Spleen (tissue), 11 donors: Measurements from ENCODE around the gene NPM3. TPM values are rescaled to one million over a fixed set of nuclear protein-coding genes. Genes with fewer than 3 reads are reported as not detected.

Experiments
- DNase-seq: peaks from one replicate; pipeline ENCODE4 v3.0.0-alpha.2; 2020
- H3K27ac ChIP-seq, 8 donors: fragments of 200-600 bp; sonication (generic) in 7 of 8; 1 replicate in 4 of 8; 2 replicates in 4 of 8; pipeline versions ENCODE4 v1.5.0 to v1.8.0; 2016 to 2021; ENCODE audit warnings: inconsistent platforms in 4 of 8, mild to moderate bottlenecking in 4 of 8, moderate library complexity in 1 of 8
- H3K27me3 ChIP-seq, 7 donors: fragments of 200-600 bp; sonication (generic) in 6 of 7; replicated peaks in 1 of 7; 1 replicate in 4 of 7; 2 replicates in 3 of 7; pipeline versions ENCODE4 v1.5.0 to v1.8.0; 2016 to 2021; ENCODE audit warnings: inconsistent platforms in 3 of 7, mild to moderate bottlenecking in 1 of 7
- H3K36me3 ChIP-seq, 6 donors: fragments of 200-600 bp; sonication (generic) in 5 of 6; 1 replicate in 4 of 6; 2 replicates in 2 of 6; pipeline versions ENCODE4 v1.5.0 to v1.8.0; 2016 to 2021; ENCODE audit warnings: inconsistent platforms in 2 of 6
- H3K4me1 ChIP-seq, 6 donors: fragments of 200-600 bp; sonication (generic) in 5 of 6; 1 replicate in 3 of 6; 2 replicates in 3 of 6; pipeline versions ENCODE4 v1.5.0 to v1.8.0; 2016 to 2021; ENCODE audit warnings: inconsistent platforms in 3 of 6
- H3K4me3 ChIP-seq, 8 donors: fragments of 200-600 bp; sonication (generic) in 7 of 8; 1 replicate in 4 of 8; 2 replicates in 4 of 8; pipeline versions ENCODE4 v1.5.0 to v1.8.0; 2016 to 2021; ENCODE audit warnings: inconsistent platforms in 4 of 8, mild to moderate bottlenecking in 4 of 8, moderate library complexity in 2 of 8
- H3K9me3 ChIP-seq, 8 donors: fragments of 200-600 bp; sonication (generic) in 7 of 8; 1 replicate in 4 of 8; 2 replicates in 4 of 8; pipeline versions ENCODE4 v1.5.0 to v1.8.0; 2016 to 2021; ENCODE audit warnings: inconsistent platforms in 4 of 8
- POLR2A ChIP-seq, 3 donors: fragments of 450-650 bp; IDR thresholded peaks; one replicate each; pipeline ENCODE4 v1.5.1; 2017; ENCODE audit warnings: antibody characterized with exemption in 3 of 3, mild to moderate bottlenecking in 1 of 3
- POLR2AphosphoS5 ChIP-seq, 3 donors: sonication (generic); formaldehyde crosslinking; IDR thresholded peaks; one replicate each; pipeline ENCODE4 v1.5.1; 2017; ENCODE audit warnings: antibody characterized with exemption in 3 of 3
- WGBS, 5 donors: extraction: QIAGEN DNeasy Blood & Tissue Kit in 3 of 5; methylation state at CpG; one replicate each; pipeline versions ENCODE4 v1.1.5 to v1.1.7; 2013 to 2018; 5-methylcytosine and 5-hydroxymethylcytosine counted together
- intact Hi-C: fragments of 100-400 bp; cut with DNase I; formaldehyde crosslinking; loops from one replicate; pipeline ENCODE4 v1.15.0; 2023; ENCODE audit warnings: low total_unique reads
- polyA plus RNA-seq, 3 donors: library from polyadenylated mRNA; stranded (reverse); fragments of 200-250 nt; gene quantifications; one replicate each; pipeline ENCODE4 v1.2.1, GENCODE V29; 2013
- total RNA-seq, 7 donors: library from RNA; depleted of rRNA in 3 of 7; stranded (reverse); fragments of >200 nt in 3 of 7; fragmentation: NEBNext Ultra II Directional in 4 of 7; extraction: Animal tissue kit (Norgen Biotek cat#: 25700) in 4 of 7; gene quantifications; one replicate each; pipeline versions ENCODE4 v1.1.0 to v1.2.1, GENCODE V29; 2016 to 2021
- TF ChIP-seq, protein P1 (sequence below), 11 experiments: fragments of 200-600 bp in 7 of 11; fragments of 450-650 bp in 4 of 11; sonication (generic) in 4 of 11; IDR thresholded peaks in 8 of 11; conservative IDR thresholded peaks in 3 of 11; 1 replicate in 7 of 11; 2 replicates in 4 of 11; pipeline versions ENCODE4 v1.4.0 to v1.8.0; 2016 to 2021; ENCODE audit warnings: antibody characterized with exemption in 11 of 11, inconsistent platforms in 4 of 11, mild to moderate bottlenecking in 1 of 11
- donor health status: healthy with polysubstance abuse.
- donor health status: DM: no; HTN: no; CAD: no; lungs with moderate emphysema.
- donor health status: DM: no; HTN: no; CAD: no.
- donor health status: Bipolar disorder and iron deficiency.
- donor health status: healthy.
- donor health status: DM: no; HTN: no; CAD: no.
- donor health status: DM: yes; HTN: yes; CAD: no.

NPM3 gene
- total and polyA plus RNA-seq, 10 donors: 16.8 to 54.6 (median 28.6) TPM

DNA sequence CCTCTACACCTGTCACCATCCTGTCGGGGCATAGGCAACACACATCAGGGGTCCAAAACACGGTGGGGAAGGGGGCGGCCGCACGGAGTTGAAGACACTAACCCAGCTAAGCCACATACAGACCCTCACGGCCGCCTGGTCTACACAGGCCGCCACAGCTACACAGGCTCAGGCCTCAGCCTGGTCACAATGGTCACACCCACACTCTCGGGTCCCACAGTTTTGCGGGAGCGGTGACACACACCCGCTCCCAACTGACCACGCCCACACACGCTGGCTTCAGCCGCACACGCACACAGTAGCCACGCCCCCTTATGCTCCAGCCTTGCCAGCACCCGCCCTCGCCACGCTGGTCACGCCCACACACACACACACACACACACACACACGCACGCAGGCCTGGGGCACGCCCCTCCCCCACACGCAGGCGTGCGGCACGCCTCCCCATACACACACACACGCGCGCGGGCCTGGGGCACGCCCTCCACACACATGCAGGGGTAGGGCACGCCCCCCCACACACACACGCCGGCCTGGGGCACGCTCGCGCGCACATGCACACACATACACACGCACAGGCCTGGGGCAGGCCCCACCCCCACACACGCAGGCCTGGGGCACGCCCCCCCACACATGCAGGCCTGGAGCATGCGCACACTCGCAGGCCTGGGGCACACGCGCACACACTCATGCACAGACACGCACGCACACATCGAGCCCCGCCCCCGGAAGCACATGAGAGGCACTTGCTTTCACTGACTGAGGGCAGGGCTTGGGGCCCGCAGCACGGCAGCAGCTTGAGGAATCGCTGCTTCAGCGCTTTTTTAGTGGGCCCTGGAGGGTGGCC is 47.3 kb upstream of the NPM3 start:
- no peaks in the 10 kb centered on the region for H3K27me3 ChIP-seq
- TF ChIP-seq POLR2A (IDR thresholded peaks at IDR 0.05) (peak in 1 of 3 donors; percentile 8), POLR2AphosphoS5 (IDR thresholded peaks at IDR 0.05) (peak; percentile 77 to 90 (median 85))
- TF ChIP-seq, protein P1, sequence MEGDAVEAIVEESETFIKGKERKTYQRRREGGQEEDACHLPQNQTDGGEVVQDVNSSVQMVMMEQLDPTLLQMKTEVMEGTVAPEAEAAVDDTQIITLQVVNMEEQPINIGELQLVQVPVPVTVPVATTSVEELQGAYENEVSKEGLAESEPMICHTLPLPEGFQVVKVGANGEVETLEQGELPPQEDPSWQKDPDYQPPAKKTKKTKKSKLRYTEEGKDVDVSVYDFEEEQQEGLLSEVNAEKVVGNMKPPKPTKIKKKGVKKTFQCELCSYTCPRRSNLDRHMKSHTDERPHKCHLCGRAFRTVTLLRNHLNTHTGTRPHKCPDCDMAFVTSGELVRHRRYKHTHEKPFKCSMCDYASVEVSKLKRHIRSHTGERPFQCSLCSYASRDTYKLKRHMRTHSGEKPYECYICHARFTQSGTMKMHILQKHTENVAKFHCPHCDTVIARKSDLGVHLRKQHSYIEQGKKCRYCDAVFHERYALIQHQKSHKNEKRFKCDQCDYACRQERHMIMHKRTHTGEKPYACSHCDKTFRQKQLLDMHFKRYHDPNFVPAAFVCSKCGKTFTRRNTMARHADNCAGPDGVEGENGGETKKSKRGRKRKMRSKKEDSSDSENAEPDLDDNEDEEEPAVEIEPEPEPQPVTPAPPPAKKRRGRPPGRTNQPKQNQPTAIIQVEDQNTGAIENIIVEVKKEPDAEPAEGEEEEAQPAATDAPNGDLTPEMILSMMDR (IDR thresholded peaks at IDR 0.05 in 8 of 11, conservative IDR thresholded peaks at IDR 0.05 in 3 of 11): no peak
- H3K4me1 ChIP-seq: peaks cover 17 to 71% (median 46%) of the 10 kb centered on the region in 6 donors
- peaks cover 0 to 25% (median 0%) of the 10 kb centered on the region in 6 donors for H3K36me3 ChIP-seq
- peak overlapping the region; percentile 39 to 83 (median 56) for H3K4me3 ChIP-seq
- no peaks in the 10 kb centered on the region for H3K9me3 ChIP-seq
- 1% methylated on average over 27 to 56 of the region's 56 CpGs for WGBS, 5 donors
- intact Hi-C loops: no loop called here
- H3K27ac ChIP-seq: peak overlapping the region; percentile 59 to 89 (median 84)
- peak; percentile 98 for DNase-seq

DNA sequence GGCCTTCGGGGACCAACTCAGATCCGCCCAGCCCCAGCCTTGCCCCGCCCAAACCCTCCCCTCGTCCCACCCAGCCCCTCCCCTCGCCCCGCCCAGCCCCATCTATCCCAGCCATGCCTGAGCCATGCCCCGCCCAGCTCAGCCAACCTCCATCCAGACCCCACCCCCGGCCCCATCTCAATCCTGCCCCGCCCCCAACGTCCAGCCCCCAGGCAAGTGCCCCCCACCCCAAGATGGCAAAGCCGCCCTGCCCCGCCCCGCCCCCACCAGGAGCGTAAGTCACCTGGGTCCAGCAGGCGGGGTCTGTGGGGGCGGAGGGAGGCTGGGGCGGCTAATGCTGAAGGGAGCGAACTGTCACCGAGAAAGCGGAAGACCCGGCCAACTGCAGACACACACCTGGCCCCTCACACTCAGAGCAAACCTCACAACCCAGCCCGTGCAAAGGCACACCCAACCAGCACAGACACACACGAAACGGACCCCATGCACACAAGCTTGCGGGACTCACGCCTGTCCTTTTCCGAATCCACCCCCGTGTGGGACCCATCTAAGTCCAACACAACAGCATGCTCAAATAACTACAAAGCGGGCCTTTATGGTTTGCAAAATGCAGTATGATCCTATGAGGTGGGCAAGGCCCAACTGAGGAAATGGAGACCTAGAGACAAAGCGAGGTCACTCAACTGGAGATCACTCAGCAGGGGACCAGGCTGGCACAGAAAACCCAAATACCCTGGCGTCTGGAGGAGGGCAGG is 46.5 kb upstream of the NPM3 start:
- H3K4me3 ChIP-seq: peak overlapping the region; percentile 39 to 83 (median 56)
- no peaks in the 10 kb centered on the region for H3K27me3 ChIP-seq
- H3K27ac ChIP-seq: peak overlapping the region; percentile 59 to 89 (median 84)
- peaks cover 0 to 33% (median 0%) of the 10 kb centered on the region in 6 donors for H3K36me3 ChIP-seq
- intact Hi-C loops: no loop called here
- WGBS, 5 donors: 5 to 15% (median 6%) methylated on average over 17 to 31 of the region's 31 CpGs
- H3K4me1 ChIP-seq: peaks cover 17 to 63% (median 38%) of the 10 kb centered on the region in 6 donors
- no peaks in the 10 kb centered on the region for H3K9me3 ChIP-seq
- TF ChIP-seq POLR2A (IDR thresholded peaks at IDR 0.05) (no peak), POLR2AphosphoS5 (IDR thresholded peaks at IDR 0.05) (peak in 2 of 3 donors; percentile 6 to 45)
- TF ChIP-seq, protein P1 (IDR thresholded peaks at IDR 0.05 in 8 of 11, conservative IDR thresholded peaks at IDR 0.05 in 3 of 11): no peak
- DNase-seq: peak; percentile 93

DNA sequence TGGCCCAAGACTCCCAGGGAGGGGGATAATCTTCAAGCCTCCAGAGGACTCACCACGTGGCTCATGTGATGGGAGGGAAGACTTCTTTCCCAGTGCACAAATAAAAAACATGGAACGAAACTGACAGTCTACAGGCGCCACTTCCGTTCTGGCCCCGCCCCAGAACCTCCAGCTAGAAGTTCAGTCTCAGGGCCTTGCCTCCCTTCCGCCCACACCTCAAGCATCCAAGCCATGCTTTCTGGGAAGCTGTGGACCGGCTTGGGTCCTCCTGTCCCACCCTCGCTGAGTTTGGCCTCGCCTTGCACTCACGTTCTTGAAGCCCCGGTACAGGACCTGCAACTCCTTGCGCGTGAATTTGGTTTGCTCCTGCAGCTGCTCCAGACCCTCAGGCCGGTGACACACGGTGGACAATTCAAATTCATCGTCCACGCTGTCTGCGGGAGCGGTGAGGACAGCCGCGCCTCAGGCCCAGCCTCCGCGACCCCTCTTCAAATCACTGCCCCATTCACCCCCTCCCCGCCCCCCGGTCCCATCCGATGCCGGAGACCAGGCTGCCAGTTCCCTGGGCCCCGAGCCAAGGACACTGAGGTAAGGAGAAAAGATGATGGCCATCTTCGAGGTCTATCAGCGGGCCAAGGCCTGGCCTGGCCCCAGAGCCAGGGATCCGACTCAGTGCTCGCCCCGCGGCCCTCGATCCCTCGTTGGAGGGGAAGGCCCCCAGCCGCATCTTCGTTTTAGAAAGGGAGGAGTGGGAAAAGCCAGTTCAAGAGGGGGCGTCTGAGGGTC is 45.7 kb upstream of the NPM3 start:
- H3K4me3 ChIP-seq: peak overlapping the region in 4 of 8 donors; percentile 55 to 83 (median 69)
- TF ChIP-seq, protein P1 (IDR thresholded peaks at IDR 0.05 in 8 of 11, conservative IDR thresholded peaks at IDR 0.05 in 3 of 11): no peak
- TF ChIP-seq POLR2A (IDR thresholded peaks at IDR 0.05) (no peak), POLR2AphosphoS5 (IDR thresholded peaks at IDR 0.05) (no peak)
- peak; percentile 89 for DNase-seq
- no peaks in the 10 kb centered on the region for H3K27me3 ChIP-seq
- WGBS, 5 donors: 56 to 65% (median 57%) methylated on average over 33 to 39 of the region's 39 CpGs
- intact Hi-C loops: no loop called here
- peaks cover 14 to 55% (median 31%) of the 10 kb centered on the region in 6 donors for H3K4me1 ChIP-seq
- H3K36me3 ChIP-seq: peaks cover 0 to 35% (median 0%) of the 10 kb centered on the region in 6 donors
- H3K27ac ChIP-seq: peak overlapping the region in 6 of 8 donors; percentile 31 to 89 (median 85)
- no peaks in the 10 kb centered on the region for H3K9me3 ChIP-seq
